SK-N-SH treated with all-trans-retinoic acid at 6 μM for 48 hours (cell line): ENCODE results near the gene SLC25A42.
"Not testable (repeated sequence)": the region's sequence is repeated elsewhere in the genome, so short reads cannot be mapped to it uniquely, and the experiment has no call there.

ENCODE experiments used
- ATAC-seq: fragments of 200-7000 bp; cut with Tn5 transposase; 3 replicates; pipeline ENCODE4 v1.9.1; 2020; ENCODE audit warnings: mild to moderate bottlenecking, moderate library complexity
- ARNTL ChIP-seq: fragments of 450-650 bp; formaldehyde crosslinking; IDR thresholded peaks from 2 replicates; pipeline ENCODE4 v1.5.0; 2020; ENCODE audit warnings: low read depth, mild to moderate bottlenecking, moderate library complexity, borderline replicate concordance
- BACH2 ChIP-seq: fragments of 250-450 bp; sonication (Bioruptor Pico); IDR thresholded peaks from 2 replicates; pipeline ENCODE4 v1.9.0; 2021; ENCODE audit warnings: mild to moderate bottlenecking, borderline replicate concordance
- CSDC2 ChIP-seq: fragments of 250-450 bp; sonication (Bioruptor Pico); IDR thresholded peaks from 2 replicates; pipeline ENCODE4 v1.5.0; 2020; ENCODE audit warnings: mild to moderate bottlenecking, moderate library complexity
- ESRRG ChIP-seq: fragments of 250-450 bp; sonication (Bioruptor Pico); IDR thresholded peaks from 2 replicates; pipeline ENCODE4 v1.6.1; 2021; ENCODE audit warnings: mild to moderate bottlenecking
- OSR1 ChIP-seq: fragments of 250-450 bp; sonication (Bioruptor Pico); IDR thresholded peaks from 2 replicates; pipeline ENCODE4 v1.8.0; 2022; ENCODE audit warnings: moderate library complexity, mild to moderate bottlenecking, inconsistent platforms
- PPARA ChIP-seq: fragments of 250-450 bp; sonication (Bioruptor Pico); IDR thresholded peaks from 2 replicates; pipeline ENCODE4 v1.5.0; 2020; ENCODE audit warnings: mild to moderate bottlenecking, borderline replicate concordance
- RARB ChIP-seq: fragments of 250-450 bp; sonication (Bioruptor Pico); IDR thresholded peaks from 2 replicates; pipeline ENCODE4 v1.8.0; 2021; ENCODE audit warnings: mild to moderate bottlenecking, moderate library complexity
- SNAI2 ChIP-seq: fragments of 250-450 bp; sonication (Bioruptor Pico); IDR thresholded peaks from 2 replicates; pipeline ENCODE4 v1.5.0; 2020; ENCODE audit warnings: mild to moderate bottlenecking, moderate library complexity
- TCF4 ChIP-seq: fragments of 250-450 bp; sonication (Bioruptor Pico); IDR thresholded peaks from 2 replicates; pipeline ENCODE4 v1.8.0; 2021; ENCODE audit warnings: mild to moderate bottlenecking, moderate library complexity, borderline replicate concordance
- TOX ChIP-seq: fragments of 250-450 bp; sonication (Bioruptor Pico); IDR thresholded peaks from 2 replicates; pipeline ENCODE4 v1.8.0; 2021; ENCODE audit warnings: mild to moderate bottlenecking, moderate library complexity, borderline replicate concordance
- ZC3H10 ChIP-seq: fragments of 250-450 bp; sonication (Bioruptor Pico); IDR thresholded peaks from 2 replicates; pipeline ENCODE4 v1.5.1; 2021; ENCODE audit warnings: mild to moderate bottlenecking, moderate library complexity
- ZFP3 ChIP-seq: fragments of 250-450 bp; sonication (Bioruptor Pico); IDR thresholded peaks from 2 replicates; pipeline ENCODE4 v1.5.0; 2020; ENCODE audit warnings: mild to moderate bottlenecking, moderate library complexity
- ZFP30 ChIP-seq: fragments of 450-650 bp; formaldehyde crosslinking; IDR thresholded peaks from 2 replicates; pipeline ENCODE4 v1.5.0; 2022; ENCODE audit warnings: mild to moderate bottlenecking, moderate library complexity
- ZNF565 ChIP-seq: fragments of 450-650 bp; formaldehyde crosslinking; conservative IDR thresholded peaks from 2 replicates; pipeline ENCODE4 v1.5.0; 2020; ENCODE audit warnings: low read depth, mild to moderate bottlenecking, moderate library complexity
- ZNF70 ChIP-seq: fragments of 450-650 bp; formaldehyde crosslinking; IDR thresholded peaks from 2 replicates; pipeline ENCODE4 v1.5.0; 2020; ENCODE audit warnings: mild to moderate bottlenecking, moderate library complexity
- ZNF8 ChIP-seq: fragments of 450-650 bp; formaldehyde crosslinking; IDR thresholded peaks from 2 replicates; pipeline ENCODE4 v1.5.0; 2020; ENCODE audit warnings: mild to moderate bottlenecking, moderate library complexity
- TF ChIP-seq, protein P1 (sequence below): fragments of 250-450 bp; sonication (Bioruptor Pico); IDR thresholded peaks from 2 replicates; pipeline ENCODE4 v1.5.1; 2020; ENCODE audit warnings: low read depth, mild to moderate bottlenecking, moderate library complexity
- TF ChIP-seq, protein P2 (sequence below): fragments of 250-450 bp; sonication (Bioruptor Pico); IDR thresholded peaks from 2 replicates; pipeline ENCODE4 v1.8.0; 2021; ENCODE audit warnings: low read depth, mild to moderate bottlenecking, moderate library complexity, borderline replicate concordance
- TF ChIP-seq, protein P3 (sequence below): fragments of 250-450 bp; sonication (Bioruptor Pico); IDR thresholded peaks from 2 replicates; pipeline ENCODE4 v1.8.0; 2020; ENCODE audit warnings: mild to moderate bottlenecking, moderate library complexity, borderline replicate concordance
- TF ChIP-seq, protein P4 (sequence below): fragments of 250-450 bp; sonication (Bioruptor Pico); IDR thresholded peaks from 2 replicates; pipeline ENCODE4 v1.5.1; 2021; ENCODE audit warnings: mild to moderate bottlenecking, moderate library complexity

Gene SLC25A42

DNA sequence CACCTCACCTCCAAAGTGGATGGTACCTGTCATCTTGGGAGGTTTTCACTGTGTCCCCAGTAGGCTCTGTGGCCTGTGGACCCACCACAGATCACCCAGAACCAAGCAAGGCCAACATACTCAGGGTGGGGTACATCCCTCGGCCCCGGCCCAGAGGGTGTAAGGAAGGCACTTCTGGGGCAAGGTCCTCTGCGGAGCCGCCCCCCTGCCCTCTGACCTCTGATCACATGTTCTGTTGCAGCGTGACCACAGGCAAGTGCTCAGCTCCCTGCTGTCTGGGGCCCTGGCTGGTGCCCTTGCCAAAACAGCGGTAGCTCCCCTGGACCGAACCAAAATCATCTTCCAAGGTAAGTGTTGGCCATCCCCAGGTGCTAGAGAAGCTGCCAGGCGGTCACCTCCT, 37.7 kb downstream of the SLC25A42 start (continued):
- TF ChIP-seq ESRRG (CRISPR knock-in tag), result no peak
- TF ChIP-seq, protein P1, sequence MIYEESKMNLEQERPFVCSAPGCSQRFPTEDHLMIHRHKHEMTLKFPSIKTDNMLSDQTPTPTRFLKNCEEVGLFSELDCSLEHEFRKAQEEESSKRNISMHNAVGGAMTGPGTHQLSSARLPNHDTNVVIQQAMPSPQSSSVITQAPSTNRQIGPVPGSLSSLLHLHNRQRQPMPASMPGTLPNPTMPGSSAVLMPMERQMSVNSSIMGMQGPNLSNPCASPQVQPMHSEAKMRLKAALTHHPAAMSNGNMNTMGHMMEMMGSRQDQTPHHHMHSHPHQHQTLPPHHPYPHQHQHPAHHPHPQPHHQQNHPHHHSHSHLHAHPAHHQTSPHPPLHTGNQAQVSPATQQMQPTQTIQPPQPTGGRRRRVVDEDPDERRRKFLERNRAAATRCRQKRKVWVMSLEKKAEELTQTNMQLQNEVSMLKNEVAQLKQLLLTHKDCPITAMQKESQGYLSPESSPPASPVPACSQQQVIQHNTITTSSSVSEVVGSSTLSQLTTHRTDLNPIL, result no peak

DNA sequence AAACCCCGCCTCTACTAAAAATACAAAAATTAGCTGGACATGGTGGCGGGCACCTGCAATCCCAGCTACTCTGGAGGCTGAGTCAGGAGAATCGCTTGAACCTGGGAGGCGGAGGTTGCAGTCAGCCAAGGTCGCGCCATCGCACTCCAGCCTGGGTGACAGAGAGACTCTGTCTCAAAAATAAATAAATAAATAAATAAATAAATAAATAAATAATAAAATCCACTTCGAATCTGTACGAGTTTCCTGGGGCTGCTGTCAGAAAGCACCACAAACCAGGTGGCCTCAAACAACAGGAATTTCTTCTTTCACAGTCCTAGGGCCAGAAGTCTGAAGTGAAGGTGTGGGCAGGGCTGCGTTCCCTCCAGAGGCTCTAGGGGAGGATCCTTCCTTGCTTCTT, 38.8 kb downstream of the SLC25A42 start:
- not testable (repeated sequence) for ATAC-seq

DNA sequence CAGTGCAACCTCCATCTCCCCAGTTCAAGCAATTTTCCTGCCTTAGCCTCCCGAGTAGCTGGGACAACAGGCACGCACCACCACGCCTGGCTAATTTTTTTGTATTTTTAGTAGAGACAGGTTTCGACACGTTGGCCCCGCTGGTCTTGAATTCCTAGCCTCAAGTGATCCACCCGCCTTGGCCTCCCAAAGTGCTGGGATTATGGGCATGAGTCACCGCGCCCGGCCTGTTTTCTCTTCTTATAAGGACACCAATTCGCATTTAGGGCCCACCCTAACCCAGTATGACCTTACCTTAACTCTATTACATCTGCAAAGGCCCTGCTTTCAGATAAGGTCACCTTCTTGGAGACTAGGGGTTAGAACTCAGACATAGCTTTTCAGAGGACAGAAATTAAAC, 39.4 kb downstream of the SLC25A42 start:
- TF ChIP-seq ZNF565 (CRISPR knock-in tag) (no peak), ZFP30 (no peak), ESRRG (CRISPR knock-in tag) (no peak), TCF4 (CRISPR knock-in tag) (no peak), ZC3H10 (CRISPR knock-in tag) (no peak), CSDC2 (no peak), ARNTL (no peak), ZFP3 (CRISPR knock-in tag) (no peak), TOX (no peak), OSR1 (CRISPR knock-in tag) (no peak), PPARA (CRISPR knock-in tag) (no peak), ZNF70 (CRISPR knock-in tag) (no peak), SNAI2 (no peak)
- TF ChIP-seq, protein P2, sequence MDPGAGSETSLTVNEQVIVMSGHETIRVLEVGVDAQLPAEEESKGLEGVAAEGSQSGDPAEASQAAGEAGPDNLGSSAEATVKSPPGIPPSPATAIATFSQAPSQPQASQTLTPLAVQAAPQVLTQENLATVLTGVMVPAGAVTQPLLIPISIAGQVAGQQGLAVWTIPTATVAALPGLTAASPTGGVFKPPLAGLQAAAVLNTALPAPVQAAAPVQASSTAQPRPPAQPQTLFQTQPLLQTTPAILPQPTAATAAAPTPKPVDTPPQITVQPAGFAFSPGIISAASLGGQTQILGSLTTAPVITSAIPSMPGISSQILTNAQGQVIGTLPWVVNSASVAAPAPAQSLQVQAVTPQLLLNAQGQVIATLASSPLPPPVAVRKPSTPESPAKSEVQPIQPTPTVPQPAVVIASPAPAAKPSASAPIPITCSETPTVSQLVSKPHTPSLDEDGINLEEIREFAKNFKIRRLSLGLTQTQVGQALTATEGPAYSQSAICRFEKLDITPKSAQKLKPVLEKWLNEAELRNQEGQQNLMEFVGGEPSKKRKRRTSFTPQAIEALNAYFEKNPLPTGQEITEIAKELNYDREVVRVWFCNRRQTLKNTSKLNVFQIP (CRISPR knock-in tag), result no peak
- TF ChIP-seq, protein P3, sequence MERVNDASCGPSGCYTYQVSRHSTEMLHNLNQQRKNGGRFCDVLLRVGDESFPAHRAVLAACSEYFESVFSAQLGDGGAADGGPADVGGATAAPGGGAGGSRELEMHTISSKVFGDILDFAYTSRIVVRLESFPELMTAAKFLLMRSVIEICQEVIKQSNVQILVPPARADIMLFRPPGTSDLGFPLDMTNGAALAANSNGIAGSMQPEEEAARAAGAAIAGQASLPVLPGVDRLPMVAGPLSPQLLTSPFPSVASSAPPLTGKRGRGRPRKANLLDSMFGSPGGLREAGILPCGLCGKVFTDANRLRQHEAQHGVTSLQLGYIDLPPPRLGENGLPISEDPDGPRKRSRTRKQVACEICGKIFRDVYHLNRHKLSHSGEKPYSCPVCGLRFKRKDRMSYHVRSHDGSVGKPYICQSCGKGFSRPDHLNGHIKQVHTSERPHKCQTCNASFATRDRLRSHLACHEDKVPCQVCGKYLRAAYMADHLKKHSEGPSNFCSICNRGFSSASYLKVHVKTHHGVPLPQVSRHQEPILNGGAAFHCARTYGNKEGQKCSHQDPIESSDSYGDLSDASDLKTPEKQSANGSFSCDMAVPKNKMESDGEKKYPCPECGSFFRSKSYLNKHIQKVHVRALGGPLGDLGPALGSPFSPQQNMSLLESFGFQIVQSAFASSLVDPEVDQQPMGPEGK (CRISPR knock-in tag), result no peak
- no peak for ATAC-seq

DNA sequence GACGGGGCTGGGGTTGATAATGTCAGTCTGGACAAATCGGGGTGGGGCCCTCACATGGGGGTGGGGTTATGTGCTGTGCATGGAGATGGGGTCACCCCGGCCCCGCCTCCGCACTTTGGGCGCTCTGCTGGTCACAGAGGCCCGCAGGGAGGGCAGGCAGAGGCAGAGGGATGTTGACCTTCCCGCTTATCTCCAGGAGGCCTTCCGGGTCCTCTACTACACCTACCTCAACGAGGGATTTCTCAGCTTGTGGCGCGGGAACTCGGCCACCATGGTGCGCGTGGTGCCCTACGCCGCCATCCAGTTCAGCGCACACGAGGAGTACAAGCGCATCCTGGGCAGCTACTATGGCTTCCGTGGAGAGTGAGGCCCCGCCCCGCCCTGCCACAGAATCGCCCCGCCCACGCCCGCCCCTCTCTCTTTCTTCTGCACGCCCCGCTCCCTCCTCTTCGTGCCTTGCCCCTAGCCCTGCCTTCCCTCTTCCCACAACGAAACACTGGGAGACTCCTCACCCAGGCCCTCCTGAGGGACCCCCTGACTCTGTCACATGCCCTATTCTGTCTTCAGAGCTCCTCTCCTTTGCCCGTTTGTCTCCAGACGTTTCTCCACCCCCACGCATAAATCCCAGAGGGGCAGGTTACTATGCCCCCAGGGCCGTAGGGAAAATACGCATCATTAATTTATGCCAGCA, 41.7 kb downstream of the SLC25A42 start:
- no peak for ATAC-seq
- no peak for TF ChIP-seq BACH2
- TF ChIP-seq, protein P3 (CRISPR knock-in tag), result no peak
- no peak for TF ChIP-seq OSR1 (CRISPR knock-in tag)
- no peak for TF ChIP-seq ZFP3 (CRISPR knock-in tag)
- TF ChIP-seq, protein P4, sequence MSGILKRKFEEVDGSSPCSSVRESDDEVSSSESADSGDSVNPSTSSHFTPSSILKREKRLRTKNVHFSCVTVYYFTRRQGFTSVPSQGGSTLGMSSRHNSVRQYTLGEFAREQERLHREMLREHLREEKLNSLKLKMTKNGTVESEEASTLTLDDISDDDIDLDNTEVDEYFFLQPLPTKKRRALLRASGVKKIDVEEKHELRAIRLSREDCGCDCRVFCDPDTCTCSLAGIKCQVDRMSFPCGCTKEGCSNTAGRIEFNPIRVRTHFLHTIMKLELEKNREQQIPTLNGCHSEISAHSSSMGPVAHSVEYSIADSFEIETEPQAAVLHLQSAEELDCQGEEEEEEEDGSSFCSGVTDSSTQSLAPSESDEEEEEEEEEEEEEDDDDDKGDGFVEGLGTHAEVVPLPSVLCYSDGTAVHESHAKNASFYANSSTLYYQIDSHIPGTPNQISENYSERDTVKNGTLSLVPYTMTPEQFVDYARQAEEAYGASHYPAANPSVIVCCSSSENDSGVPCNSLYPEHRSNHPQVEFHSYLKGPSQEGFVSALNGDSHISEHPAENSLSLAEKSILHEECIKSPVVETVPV, result no peak
- TF ChIP-seq RARB (CRISPR knock-in tag), result no peak
- TF ChIP-seq ESRRG (CRISPR knock-in tag), result no peak
- TF ChIP-seq, protein P1, result no peak
- TF ChIP-seq ZNF8 (CRISPR knock-in tag), result no peak
- TF ChIP-seq ZFP30, result no peak
- TF ChIP-seq ZC3H10 (CRISPR knock-in tag), result no peak
